Activated gamma-delta T cell treated with Interleukin-2 at 50 U/mL for 16 hours (primary cell): ENCODE data around the gene FAM72B.
"Not testable (repeated sequence)": the region's sequence is repeated elsewhere in the genome, so short reads cannot be mapped to it uniquely, and the experiment has no call there.

Experiments
- DNase-seq: peaks from one replicate; pipeline ENCODE4 v3.0.0-alpha.2; 2020

The FAM72B gene

DNA sequence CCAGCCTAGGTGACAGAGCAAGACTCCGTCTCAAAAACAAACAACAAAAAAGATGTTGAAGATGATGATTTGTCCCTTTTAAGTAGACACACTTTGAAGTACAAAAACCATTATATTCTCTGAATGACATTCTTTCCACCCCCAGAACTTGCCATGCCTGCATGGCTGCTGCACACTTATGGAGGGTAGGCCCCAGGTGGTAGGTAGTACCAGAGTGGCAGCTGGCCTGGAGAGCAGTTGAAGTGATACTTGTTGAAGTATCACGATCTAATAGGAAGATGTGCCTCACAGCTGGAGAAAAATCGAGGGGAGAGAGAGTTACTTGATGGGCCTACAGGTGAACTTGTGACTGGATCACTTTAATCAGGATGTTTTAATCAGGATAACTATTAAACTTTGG lies 15.6 kb upstream of the FAM72B start:
- DNase-seq = not testable (repeated sequence)

DNA sequence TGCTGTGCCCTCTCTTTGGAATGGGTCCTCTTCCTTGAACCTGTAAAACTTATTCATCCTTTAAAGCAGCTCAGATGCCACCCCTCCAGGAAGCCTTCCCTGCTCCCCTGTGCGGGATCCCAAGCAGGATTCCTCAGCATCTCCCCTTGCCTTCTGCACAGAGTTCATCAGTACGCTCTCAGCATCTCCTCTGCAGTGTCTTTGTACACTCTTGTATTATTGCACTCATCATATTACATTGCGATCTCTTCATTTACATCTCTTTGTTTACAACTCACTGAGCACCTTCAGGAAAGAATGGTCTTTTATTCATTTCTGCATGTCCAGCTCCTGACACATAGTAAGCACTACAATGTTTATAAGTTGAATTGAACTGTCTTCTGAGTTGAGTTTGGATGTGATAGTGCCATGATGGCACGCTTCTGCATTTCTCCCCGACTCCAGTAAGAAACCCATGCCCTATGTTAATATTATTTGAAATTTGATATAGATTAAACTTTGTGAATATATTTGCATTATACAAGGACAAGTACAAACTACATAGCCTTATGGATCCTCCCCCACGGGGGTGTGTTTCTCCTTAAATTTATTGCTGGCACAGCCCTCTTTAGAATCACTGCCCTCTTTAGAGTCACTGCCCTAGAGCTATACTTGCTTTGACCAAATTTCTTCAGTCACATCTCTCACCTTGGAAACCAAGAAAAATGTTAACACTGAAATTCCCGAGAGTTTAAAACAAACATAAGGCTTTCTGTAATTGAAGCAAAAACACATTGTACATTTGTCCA lies 13.1 kb upstream of the FAM72B start:
- not testable (repeated sequence) for DNase-seq

DNA sequence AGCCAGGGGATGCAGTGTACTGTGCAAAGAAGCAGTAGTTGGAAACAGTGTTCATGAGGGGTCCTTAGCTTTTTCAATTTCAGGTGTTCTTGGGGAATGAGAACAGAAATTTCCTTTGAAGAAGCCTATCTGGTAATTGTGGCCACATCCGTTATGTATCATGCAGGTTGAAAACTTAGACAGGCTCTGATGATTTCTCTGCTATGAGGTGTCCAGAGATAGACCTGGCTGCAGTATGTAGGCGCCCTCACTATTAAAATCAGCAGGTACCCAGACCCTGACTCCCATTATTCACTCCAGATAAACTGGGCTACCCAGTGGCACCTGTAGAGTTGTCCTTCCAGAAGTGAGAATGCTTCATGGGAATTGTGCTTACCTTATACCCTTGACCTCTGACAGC lies 8.4 kb upstream of the FAM72B start:
- not testable (repeated sequence) for DNase-seq

DNA sequence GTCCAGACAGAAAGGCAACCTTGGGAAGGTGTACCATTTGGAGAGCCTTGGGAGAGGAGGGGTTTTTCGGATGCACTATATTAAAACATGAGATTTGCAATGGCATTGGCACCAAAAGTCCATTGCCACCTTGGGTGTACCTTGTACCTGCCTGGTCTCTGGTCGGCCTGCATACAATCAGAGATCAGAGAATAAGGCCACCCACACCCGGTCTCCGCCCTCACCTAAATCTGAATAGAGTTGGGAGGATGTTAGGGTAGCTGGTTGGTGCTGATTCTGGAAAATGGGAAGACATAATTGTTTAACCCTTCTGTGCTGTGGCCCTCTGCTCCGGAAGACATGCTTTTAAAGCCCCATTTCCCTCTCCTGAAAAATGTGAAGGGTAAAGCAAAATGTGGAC lies 3.8 kb upstream of the FAM72B start:
- DNase-seq = not testable (repeated sequence)

DNA sequence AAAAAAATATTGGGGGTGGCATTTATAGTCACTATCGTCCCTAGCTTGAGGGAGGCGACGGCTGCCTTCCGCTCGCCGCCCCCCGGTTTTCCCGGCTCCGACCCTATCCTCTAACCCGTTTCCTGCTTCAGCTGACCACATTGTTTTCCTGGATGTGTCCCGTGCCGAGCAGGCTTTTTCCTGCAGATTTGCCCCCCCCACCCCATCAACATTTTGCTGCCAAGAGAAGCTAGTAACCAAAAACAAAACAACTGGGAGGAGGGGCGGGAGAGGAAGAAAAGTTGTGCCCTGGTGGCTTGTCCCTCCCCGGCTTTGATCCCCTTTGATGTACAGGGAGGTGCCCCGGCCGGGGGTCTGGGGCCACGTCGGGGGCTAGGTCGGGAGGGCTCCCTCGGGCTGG lies 2.1 kb upstream of the FAM72B start:
- not testable (repeated sequence) for DNase-seq

DNA sequence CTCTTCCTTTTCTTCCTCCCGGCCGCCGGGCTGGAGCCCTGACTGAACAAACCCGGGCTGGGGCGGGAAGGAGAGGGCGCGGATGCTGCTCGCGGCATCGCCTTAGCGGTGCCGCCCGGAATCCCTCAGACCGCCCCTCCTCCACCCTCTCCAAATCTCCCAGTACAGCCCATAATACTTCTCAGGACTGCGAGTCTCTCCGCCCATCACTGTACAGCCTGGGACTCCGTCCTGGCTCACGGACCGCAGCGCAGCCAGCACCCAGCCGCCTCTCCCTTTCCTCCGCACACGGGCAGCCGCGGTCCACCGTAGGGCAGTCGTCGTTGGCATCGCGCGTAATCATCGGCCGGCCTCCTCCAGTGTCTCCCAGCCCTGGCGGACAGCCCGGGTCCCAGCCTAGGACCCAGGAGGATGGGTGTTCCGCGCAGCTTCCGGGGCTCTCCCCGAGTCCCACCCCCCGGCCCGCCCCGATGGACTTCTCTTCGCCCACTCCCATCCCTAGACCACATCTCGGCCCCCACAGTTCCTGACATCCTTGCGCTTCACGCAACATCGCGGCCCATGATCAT lies 1.1 kb upstream of the FAM72B start:
- not testable (repeated sequence) for DNase-seq

DNA sequence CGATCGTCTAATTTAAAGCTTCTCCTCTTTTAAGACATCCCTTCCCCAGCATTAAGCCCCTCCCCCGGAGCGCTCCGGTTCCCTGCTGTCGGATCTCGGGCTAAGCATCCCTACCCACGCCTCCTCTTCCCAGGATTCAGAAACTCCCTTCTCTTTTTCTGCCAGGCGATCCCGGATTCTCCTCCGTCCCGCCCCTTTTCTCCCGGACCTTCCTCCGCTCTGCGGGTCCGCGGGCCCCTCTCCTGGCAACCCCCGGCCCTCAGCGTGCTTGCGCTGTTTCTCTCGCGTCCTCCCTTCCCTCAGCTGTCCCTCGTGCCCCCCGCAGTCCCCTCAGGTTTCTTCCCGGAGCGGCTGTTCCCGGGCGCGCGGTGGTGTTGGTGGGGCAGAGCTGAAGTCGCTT lies 273 bp downstream of the FAM72B start:
- DNase-seq = not testable (repeated sequence)

DNA sequence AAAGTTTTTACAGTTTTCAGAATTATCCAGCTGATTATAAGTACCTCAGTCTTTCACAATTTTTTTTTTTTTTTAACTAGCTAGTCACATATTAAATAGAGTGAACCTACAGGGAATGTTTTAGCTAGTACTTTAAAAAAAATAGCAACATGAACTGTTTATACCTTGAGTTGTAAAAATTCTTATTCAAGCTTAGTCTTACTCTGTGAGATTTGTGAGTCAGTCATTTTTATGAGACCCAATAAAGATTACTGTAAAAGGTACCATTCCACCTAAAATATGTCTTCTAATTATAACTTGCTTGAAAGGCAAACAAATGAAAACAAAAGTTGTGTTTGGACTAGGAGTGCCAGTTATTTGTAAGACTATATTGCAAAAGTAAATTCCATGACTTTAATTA lies 5.9 kb downstream of the FAM72B start:
- DNase-seq = not testable (repeated sequence)

DNA sequence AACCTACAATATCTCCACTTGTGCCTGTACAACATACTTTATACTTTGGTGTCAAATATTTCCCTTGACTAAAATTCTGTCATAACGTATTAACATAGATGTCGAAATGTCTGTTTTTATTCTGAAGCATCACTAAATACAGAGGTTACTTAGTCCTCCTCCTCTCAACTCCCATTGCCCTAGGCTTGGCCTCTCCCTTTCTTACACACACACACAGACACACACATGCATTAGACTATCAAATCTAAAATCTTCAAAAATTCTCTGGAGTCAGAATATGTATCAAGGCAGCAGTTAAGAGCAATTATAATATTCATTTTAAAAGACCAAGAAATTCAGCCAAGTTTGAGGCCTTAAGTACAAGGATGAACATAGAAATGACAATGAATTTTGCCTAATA lies 7.5 kb downstream of the FAM72B start:
- DNase-seq = not testable (repeated sequence)

DNA sequence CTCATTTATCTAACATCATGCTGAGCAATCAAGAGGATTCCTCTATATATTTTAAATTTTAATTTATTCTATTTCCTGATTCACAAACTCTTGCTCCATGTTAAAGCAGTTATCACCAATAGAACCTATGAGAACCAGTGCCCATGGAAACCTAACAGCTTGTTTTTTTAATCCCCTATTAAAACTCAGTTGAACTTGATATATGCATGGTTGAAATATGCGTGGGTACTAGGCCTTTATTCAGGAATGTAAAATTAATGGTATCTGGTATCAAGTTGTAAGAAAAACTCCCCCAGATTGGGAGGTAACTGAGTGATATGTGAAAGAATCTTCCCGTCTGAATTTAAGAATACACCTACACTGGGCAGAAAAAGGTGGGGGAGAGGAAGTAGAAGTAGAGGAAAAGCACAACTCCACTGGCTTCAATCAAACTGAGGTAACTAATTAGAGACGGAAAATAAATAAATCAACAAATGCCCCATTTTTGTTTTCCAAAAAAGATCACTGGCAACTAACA lies 15.9 kb downstream of the FAM72B start:
- DNase-seq = not testable (repeated sequence)

DNA sequence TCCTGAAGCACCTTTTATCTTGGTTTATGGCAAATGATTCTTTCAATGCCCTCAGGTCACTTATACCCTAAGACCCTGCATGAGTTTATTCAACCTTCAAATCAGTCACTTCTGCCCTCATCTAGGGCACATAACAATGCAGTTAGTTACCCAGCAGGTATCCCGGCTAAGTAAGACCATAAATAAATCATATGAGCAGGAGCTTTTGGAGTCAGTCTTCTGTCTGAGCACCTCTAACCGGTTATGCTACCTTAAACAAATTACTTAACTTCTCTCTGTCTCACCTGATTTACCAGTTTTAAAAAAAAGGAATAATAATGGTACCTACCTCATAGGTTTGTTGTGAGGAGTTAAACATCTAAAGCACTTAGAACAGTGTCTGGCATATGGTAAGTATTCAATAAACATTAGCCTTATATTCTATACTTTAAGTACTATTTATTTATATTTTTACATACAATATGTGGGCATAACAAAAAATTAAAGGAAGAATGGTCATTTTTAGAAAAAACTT lies 16.9 kb downstream of the FAM72B start:
- DNase-seq = not testable (repeated sequence)

DNA sequence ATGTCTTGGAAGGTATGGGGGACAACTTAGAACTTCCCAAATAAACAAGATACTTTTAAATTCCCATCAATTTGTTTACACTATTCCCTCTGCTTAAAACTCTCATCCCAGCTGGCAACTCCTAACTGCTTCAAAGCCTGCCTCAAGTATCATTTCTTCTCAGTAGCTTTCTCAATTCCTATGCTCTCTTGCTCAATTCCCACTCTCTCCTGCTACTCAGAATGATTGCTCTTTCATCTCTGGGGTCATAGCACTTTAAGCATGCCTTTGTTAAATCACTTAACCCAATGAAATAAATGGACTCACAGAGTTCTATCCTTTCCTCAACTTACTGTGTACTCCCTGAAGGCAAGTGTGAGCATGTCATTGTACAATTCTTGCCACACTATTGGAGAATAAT lies 18.8 kb downstream of the FAM72B start:
- DNase-seq = not testable (repeated sequence)

DNA sequence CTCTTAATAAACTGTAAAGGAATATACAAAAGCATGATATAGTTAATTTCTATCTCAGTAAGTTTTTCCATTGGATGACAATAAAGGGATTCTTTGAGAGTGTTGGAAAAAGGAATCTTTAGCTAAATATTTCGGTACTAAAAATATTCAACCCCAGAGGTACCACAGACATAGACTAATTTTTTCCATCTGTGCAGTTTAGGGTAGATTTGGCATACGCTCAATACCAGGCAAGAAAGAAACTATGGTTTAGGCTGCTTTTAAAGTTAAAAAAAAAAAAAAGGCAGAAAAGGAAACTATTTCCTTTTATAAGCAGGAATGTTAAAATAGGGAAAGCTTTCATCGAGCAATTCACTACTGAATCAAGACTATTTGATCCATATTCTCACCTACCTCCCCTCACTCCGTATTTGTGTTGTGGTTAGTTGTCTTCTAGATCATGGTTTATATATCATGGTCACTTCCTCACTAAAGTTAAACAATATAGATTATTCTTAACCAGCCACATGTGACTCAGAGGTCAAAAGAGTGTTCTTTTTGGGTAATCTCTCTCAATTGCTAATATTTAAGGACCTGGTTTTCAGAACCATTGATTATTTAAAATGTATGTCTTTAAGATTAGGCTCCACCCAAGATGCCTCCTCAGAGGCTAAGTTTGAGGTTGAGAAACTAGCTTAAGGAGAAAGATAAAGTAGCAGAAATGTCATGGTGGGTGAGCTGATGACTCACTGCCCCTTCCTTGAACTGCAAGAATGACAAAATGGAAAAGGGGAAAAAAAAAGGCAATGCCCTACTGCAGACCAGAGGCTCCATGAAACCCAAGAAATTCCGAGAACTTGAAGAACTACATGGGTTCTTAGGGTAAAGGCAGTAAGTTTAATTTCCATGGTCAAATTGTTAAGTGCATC lies 20.0 kb downstream of the FAM72B start:
- not testable (repeated sequence) for DNase-seq

DNA sequence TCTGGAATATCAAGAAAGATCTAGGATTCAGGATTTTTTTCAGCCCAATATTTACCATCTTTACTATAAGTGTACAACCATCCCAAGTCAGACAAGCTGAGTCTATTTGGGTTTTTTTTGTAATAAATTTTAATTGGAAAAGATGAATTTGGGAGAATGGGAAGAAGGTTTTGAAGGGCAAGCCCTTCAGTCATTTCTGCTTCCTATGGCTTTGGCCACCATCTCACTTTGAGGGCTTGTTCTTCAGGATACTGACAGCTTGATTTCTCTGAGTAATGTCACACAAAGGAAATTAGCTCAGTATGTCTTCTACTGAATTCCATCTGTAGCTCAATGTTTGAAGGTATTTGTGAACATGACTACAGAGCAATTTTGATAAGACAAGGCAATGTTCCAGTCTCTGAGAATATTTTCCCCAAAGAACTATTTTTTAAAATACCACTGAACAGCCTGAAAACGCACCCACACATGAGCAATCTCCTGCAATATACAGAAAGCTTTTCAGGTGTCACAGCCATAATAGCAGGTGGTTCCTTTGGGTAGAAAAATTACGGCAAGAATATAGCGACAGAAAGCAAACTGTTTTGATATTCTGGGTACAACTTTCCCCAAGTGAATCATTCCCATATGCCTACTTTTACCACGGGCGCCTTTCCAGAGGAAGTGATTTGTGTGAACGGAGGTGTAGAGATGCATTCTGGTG lies 22.8 kb downstream of the FAM72B start:
- not testable (repeated sequence) for DNase-seq

DNA sequence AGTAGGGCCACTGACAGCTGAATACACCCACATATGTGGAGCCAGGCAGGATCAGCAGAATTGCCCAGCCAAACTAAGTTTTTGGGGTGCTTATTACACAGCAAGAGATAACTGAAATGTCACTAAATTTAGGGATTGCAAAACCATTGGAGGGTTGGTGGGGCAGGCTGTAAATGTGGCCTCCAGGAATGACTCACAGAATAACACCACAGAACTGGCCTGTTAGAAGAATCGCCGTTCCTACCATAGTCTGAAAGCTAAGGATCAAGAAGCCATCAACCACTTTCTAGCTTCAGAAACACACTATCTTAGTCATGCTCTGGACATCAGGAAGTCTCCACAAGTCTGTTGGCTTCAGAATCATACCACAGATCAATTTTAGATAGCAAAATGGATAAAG lies 24.0 kb downstream of the FAM72B start:
- DNase-seq = not testable (repeated sequence)

DNA sequence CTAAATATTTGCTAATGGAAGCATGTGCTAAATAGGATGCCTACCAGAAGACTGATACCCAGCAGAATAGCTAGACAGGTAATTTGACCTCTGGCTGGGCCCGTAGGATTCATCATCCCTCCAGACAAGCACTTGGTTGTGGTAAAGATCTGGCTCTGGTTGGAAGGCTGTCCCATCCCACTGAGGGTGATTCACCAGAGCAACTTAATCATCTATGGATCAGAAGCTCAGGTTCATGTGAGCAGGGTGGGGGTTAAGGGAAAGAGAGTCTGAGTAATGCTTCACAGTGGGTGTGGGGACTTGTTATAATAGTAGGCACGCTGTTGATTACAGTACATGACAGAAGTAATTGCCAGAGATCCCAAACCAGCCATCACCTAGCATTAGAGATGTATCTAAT lies 26.5 kb downstream of the FAM72B start:
- not testable (repeated sequence) for DNase-seq

DNA sequence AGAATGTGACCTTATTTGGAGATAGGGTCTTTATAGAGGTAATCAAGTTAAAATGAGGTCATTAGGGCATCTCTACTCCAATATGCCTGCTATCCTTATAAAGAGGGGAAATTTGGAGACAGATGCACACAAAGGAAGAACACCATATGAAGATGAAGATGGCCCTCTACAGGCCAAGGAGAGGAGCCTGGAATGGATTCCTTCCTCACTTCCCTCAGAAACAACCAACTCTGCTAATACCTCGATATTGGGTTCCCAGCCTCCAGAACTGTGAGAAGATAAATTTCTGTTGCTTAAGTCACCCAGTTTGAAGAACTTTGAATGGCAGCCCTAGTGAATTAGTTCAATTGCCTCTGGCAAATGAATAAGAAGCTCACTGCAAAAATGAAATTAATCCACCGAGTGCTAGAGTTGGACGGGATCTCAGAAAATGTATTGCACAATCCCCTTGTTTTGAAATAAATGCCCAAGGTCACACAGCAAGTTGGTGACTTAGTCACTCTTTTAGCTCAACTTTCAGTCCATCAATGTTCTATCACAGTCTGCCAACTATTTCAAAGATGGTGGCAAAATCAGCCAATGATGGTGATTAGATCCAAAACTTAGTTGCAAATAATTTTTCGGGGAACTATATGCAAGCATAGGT lies 27.1 kb downstream of the FAM72B start:
- not testable (repeated sequence) for DNase-seq

DNA sequence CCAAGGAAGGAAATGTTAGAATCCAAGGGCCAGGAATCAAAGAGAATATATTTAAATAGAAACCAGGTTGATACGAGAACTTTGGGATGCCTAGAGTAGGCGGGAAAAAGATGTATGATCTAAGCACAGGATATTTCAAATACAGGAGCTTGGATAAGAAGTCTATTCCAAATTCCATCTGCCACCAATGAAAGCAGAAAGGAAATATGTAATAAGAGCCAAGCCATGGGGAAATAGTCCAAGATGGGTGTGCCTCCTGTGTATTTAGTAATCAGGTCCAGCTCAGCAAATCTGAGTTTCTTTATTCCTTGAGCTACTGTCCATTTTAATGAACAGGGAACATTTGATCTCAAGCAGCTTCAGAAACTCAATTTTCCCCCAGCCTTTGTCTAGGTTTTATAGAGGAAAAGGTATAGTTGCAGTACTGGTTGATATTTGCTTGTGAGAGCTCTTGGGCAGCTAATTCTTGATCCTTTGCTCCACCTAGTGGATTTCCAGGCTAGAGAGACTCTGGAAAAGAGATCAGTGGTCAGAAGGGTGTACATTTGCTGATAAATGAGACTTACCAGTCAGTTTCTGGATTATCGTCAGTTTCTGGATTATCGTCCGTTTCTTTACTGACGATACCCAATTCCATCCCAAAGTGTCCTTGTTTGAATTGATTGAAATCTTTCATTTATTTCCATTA lies 28.3 kb downstream of the FAM72B start:
- not testable (repeated sequence) for DNase-seq

DNA sequence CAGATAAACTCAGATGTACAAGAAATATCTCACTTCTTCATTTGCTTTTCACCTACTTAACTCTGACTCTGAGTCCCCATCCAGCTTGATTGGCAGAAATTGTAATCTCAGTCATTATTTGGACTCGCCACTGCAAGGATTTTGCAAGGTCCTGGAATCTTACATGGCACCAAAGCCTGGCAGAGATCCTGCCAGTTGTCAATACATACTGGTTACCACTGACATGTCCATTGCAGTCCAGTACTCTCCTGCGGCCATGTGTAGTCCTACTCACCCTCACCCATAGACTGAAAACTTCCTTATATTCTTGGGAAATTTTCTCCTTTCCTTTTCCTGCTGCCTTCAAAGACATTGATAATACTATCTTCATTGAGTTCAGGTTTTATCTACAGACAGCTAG lies 29.3 kb downstream of the FAM72B start:
- DNase-seq = not testable (repeated sequence)

DNA sequence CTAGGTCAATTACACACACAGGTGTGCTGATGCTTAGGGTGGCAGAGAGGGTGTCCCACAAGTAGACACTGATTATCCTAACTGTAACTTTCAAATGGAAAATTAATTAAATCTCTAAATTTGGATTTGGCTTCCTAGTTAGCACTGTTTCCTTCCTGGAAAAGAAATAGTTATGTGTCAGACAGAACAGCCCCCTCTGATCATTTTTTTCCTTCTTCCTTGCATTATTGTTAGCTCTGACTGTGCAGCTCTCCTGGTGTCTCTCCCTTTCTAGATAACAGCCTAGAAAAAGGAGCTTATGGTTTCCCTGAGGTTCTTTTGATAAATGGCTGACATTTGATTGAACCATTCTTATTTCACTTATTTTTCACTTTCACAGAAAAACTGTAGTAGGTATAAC lies 31.4 kb downstream of the FAM72B start:
- DNase-seq = not testable (repeated sequence)

DNA sequence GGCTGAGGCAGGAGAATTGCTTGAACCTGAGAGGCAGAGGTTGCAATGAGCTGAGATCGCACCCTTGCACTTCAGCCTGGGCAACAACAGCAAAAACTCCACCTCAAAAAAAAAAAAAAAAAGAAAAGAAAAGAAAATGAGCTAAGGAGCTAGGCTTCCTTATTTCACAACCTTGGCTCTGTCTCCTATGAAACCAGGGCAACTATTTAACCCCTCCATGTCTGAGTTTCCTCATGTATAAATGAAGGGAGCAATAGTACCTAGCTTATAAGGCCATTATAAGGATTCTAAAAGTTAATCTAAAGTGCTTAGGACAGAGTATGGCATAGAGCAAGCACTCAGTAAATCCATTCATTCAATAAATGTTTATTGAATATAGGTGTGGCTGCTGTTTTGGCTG lies 32.8 kb downstream of the FAM72B start:
- DNase-seq = not testable (repeated sequence)
